DOHH2 (cell line): Measurements from ENCODE around the gene EPS8.

Experiments
- H3F3A ChIP-seq: fragments of 200-600 bp; sonication (generic), shearing (Covaris generic); 2 replicates; pipeline ENCODE4 v1.6.0; 2016; ENCODE audit warnings: antibody characterized with exemption, mild to moderate bottlenecking; ENCODE audit not compliant: control insufficient read depth, insufficient read depth
- H3K27ac ChIP-seq: fragments of 200-600 bp; sonication (generic); 2 replicates; pipeline ENCODE4 v1.5.1; 2014; ENCODE audit warnings: low read depth, mild to moderate bottlenecking, low read length, moderate library complexity
- H3K27me3 ChIP-seq: fragments of 200-600 bp; sonication (generic); 2 replicates; pipeline ENCODE4 v1.6.1; 2014; ENCODE audit warnings: mild to moderate bottlenecking, low read length, mixed read lengths; ENCODE audit not compliant: control insufficient read depth
- H3K36me3 ChIP-seq: fragments of 200-600 bp; sonication (generic); 2 replicates; pipeline ENCODE4 v1.6.1; 2014; ENCODE audit warnings: mild to moderate bottlenecking, low read length, moderate library complexity, mixed read lengths; ENCODE audit not compliant: control insufficient read depth
- H3K4me1 ChIP-seq: fragments of 200-600 bp; sonication (generic); 2 replicates; pipeline ENCODE4 v1.6.1; 2014; ENCODE audit warnings: mild to moderate bottlenecking, low read length, mixed read lengths; ENCODE audit not compliant: control insufficient read depth
- H3K4me2 ChIP-seq: fragments of 200-600 bp; sonication (generic); 2 replicates; pipeline ENCODE4 v1.6.0; 2014; ENCODE audit warnings: mild to moderate bottlenecking, low read length, moderate library complexity
- H3K4me3 ChIP-seq: fragments of 200-600 bp; sonication (generic); 2 replicates; pipeline ENCODE4 v1.5.1; 2014; ENCODE audit warnings: mild to moderate bottlenecking, low read length, mixed read lengths
- H3K79me2 ChIP-seq: fragments of 200-600 bp; sonication (generic); 2 replicates; pipeline ENCODE4 v1.6.1; 2014; ENCODE audit warnings: mild to moderate bottlenecking, low read length, mixed read lengths; ENCODE audit not compliant: control insufficient read depth
- H3K9me2 ChIP-seq: fragments of 200-600 bp; sonication (generic); replicated peaks from 2 replicates; pipeline ENCODE4 v1.6.1; 2014; ENCODE audit warnings: mild to moderate bottlenecking, low read length, mixed read lengths; ENCODE audit not compliant: control insufficient read depth
- H3K9me3 ChIP-seq: fragments of 200-600 bp; sonication (generic); 2 replicates; pipeline ENCODE4 v1.6.1; 2014; ENCODE audit warnings: antibody characterized with exemption, low read length, mixed read lengths; ENCODE audit not compliant: control insufficient read depth, insufficient read depth
- H4K20me1 ChIP-seq: fragments of 200-600 bp; sonication (generic); 2 replicates; pipeline ENCODE4 v1.6.0; 2014; ENCODE audit warnings: low read depth, mild to moderate bottlenecking, antibody characterized with exemption, low read length, moderate library complexity; ENCODE audit not compliant: control insufficient read depth, insufficient read depth
- CTCF ChIP-seq: fragments of 200-600 bp; sonication (generic); IDR thresholded peaks from one replicate; pipeline ENCODE4 v1.5.1; 2014; ENCODE audit warnings: antibody characterized with exemption, mild to moderate bottlenecking, low read depth, low read length; ENCODE audit not compliant: poor library complexity, severe bottlenecking
- EZH2phosphoT487 ChIP-seq: fragments of 200-600 bp; sonication (generic); IDR thresholded peaks from 2 replicates; pipeline ENCODE4 v1.6.1; 2017; ENCODE audit warnings: borderline replicate concordance, mild to moderate bottlenecking, antibody characterized with exemption, low read length, moderate library complexity, mixed read lengths

EPS8 gene

GRCh38 chr12:15720295-15720694 is 68.9 kb downstream of the EPS8 start:
- H3K79me2 ChIP-seq: no peaks in the 10 kb centered on the region
- TF ChIP-seq EZH2phosphoT487 (no peak), CTCF (no peak)
- H4K20me1 ChIP-seq: no peaks in the 10 kb centered on the region
- H3K9me2 ChIP-seq: no peaks in the 10 kb centered on the region
- H3K4me3 ChIP-seq: no peak overlapping the region
- no peak overlapping the region for H3K27ac ChIP-seq
- H3K4me2 ChIP-seq: no peak overlapping the region
- no peaks in the 10 kb centered on the region for H3K27me3 ChIP-seq
- no peaks in the 10 kb centered on the region for H3K36me3 ChIP-seq
- no peaks in the 10 kb centered on the region for H3F3A ChIP-seq
- no peaks in the 10 kb centered on the region for H3K4me1 ChIP-seq
- H3K9me3 ChIP-seq: no peaks in the 10 kb centered on the region

GRCh38 chr12:15719230-15719629 is 70.0 kb downstream of the EPS8 start:
- TF ChIP-seq EZH2phosphoT487: no peak
- TF ChIP-seq CTCF: no peak
- Histone ChIP-seq H4K20me1 (no peaks in the 10 kb centered on the region), H3K36me3 (no peaks in the 10 kb centered on the region), H3K9me3 (no peaks in the 10 kb centered on the region), H3K79me2 (no peaks in the 10 kb centered on the region), H3K9me2 (no peaks in the 10 kb centered on the region), H3K27me3 (no peaks in the 10 kb centered on the region), H3K4me2 (no peak overlapping the region), H3K4me1 (no peaks in the 10 kb centered on the region), H3F3A (no peaks in the 10 kb centered on the region), H3K27ac (no peak overlapping the region), H3K4me3 (no peak overlapping the region)

- Histone ChIP-seq H3K4me2 (no peak overlapping the region), H3K9me3 (no peaks in the 10 kb centered on the region), H3K27ac (no peak overlapping the region), H3K4me1 (no peaks in the 10 kb centered on the region), H3F3A (no peaks in the 10 kb centered on the region), H4K20me1 (no peaks in the 10 kb centered on the region), H3K27me3 (no peaks in the 10 kb centered on the region), H3K79me2 (no peaks in the 10 kb centered on the region), H3K9me2 (no peaks in the 10 kb centered on the region), H3K4me3 (no peak overlapping the region), H3K36me3 (no peaks in the 10 kb centered on the region)
- TF ChIP-seq EZH2phosphoT487: no peak
Measured at GRCh38 chr12:15717940-15718567, 71.1 kb downstream of the EPS8 start.

- no peaks in the 10 kb centered on the region for H3K27me3 ChIP-seq
- H3K27ac ChIP-seq: no peak overlapping the region
- H3K4me2 ChIP-seq: no peak overlapping the region
- H4K20me1 ChIP-seq: no peaks in the 10 kb centered on the region
- no peaks in the 10 kb centered on the region for H3K9me3 ChIP-seq
- H3K36me3 ChIP-seq: no peaks in the 10 kb centered on the region
- no peaks in the 10 kb centered on the region for H3K79me2 ChIP-seq
- no peaks in the 10 kb centered on the region for H3F3A ChIP-seq
- H3K9me2 ChIP-seq: no peaks in the 10 kb centered on the region
- no peak for TF ChIP-seq CTCF
- TF ChIP-seq EZH2phosphoT487: no peak
- H3K4me3 ChIP-seq: no peak overlapping the region
- no peaks in the 10 kb centered on the region for H3K4me1 ChIP-seq
Measured at GRCh38 chr12:15716581-15716980, 72.6 kb downstream of the EPS8 start.
